ENCODE data around the gene OCIAD1.

DNA sequence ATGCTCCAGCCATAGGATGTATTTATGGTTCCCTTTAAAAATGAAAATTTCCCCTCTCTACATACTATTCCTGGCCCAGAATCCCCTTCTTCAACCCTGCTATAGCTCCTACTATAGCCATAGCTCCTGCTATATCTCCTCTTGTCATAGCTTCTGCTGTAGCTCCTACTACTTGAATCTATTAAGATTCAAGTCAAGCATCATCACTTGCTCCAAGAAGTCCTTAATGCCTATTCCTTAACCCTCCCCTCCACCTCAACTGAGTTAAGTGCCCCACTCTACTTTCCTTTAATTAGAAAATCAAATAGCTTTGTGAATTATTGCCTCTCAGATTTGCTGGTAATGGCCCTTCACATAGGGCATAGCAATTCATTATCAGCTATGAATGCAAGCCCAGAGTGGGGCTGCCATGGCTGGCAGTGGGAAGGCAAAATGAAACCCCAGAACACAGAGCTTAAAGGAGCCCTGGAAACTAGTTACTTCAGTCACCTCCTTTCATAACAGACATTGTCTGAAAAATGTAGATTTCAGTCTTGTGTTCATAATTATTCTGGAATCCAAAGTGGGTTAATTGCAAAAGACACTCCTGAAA is 60.2 kb downstream of the OCIAD1 start:
- TF ChIP-seq, protein P1, sequence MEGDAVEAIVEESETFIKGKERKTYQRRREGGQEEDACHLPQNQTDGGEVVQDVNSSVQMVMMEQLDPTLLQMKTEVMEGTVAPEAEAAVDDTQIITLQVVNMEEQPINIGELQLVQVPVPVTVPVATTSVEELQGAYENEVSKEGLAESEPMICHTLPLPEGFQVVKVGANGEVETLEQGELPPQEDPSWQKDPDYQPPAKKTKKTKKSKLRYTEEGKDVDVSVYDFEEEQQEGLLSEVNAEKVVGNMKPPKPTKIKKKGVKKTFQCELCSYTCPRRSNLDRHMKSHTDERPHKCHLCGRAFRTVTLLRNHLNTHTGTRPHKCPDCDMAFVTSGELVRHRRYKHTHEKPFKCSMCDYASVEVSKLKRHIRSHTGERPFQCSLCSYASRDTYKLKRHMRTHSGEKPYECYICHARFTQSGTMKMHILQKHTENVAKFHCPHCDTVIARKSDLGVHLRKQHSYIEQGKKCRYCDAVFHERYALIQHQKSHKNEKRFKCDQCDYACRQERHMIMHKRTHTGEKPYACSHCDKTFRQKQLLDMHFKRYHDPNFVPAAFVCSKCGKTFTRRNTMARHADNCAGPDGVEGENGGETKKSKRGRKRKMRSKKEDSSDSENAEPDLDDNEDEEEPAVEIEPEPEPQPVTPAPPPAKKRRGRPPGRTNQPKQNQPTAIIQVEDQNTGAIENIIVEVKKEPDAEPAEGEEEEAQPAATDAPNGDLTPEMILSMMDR (IDR thresholded peaks at IDR 0.05): no peak
- TF ChIP-seq EP300 (IDR thresholded peaks at IDR 0.05) (no peak), POLR2A (IDR thresholded peaks at IDR 0.05) (no peak)
